Measurements from ENCODE around the gene VPS37B.

Gene VPS37B

GRCh38 chr12:122864894-122865253, 31.1 kb downstream of the VPS37B start:
- DNase-seq: no peak

DNA sequence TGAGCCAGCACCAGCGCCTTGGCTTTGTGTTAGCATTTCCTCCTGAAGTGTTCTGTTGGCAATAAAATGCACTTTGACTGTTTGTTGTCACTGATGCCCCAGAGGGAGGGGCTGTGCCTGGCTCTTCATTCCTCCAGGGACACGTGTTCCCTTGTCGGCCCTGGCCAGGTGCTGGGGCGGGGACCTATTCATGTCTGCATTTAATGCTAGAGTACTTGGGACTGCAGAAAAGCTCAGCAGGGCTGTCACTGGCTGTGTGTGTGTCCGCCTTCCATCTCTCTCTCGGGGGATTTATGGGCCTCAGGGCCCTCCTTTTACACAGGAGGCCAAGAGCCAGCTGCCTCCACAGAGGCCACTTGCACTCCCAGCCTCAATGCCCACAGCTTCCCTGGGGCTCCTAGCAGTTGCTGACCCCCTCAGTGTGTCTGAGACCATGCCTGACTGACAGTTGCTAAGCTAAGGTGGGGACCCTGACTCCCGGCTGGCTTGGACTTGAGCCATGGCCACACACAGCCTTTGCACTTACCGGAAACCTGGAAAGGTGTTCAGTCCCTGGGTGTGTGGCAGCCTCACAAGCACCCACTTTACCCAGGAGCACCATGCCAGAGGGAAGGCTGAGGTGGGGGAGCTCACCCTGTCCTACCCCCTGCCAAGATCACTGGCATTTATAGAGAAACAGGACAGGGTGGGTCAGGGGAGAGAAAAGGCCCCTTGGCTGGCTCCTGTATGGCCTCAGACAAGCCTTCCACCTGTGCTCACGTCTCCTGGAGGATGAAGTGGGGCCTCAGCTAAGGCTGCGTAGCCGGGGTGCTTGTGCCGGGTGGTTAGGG, 32.8 kb downstream of the VPS37B start:
- peak; percentile 61 for DNase-seq

- DNase-seq: no peak
These were observed 33.8 kb downstream of the VPS37B start for GRCh38 chr12:122862110-122862634.

GRCh38 chr12:122861587-122861970, 34.3 kb downstream of the VPS37B start:
- no peak for DNase-seq

GRCh38 chr12:122860854-122861586, 34.9 kb downstream of the VPS37B start:
- DNase-seq: no peak

DNA sequence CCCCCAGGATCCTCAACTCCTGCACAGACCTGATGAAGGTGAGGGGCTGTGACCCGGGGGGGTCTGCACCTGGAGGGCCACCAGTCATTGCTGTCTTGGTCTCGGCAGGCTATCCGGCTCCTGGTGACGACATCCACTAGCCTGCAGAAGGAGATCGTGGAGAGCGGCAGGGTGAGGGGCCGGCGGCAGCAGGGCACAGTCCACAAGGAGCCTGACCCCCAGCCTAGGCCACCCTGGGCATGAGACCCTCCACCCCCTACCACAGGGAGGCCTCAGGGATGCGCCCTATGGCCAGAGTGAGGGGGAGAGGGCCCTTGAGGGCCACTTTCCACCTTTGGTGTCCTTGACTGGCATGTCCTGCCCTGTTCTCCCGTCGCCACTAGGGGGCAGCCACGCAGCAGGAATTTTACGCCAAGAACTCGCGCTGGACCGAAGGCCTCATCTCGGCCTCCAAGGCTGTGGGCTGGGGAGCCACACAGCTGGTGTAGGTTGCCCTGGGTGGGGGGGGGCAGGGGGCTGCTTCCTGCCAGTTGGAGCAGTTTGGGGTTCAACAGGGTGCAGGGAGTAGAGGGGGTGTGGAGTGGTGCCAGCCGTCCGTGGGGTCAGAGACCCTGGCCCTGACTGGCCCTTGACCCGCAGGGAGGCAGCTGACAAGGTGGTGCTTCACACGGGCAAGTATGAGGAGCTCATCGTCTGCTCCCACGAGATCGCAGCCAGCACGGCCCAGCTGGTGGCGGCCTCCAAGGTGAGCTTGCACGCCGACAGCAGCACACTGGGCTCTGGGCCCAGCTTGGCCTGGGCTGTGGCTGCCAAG, 35.7 kb downstream of the VPS37B start:
- peak; percentile 21 for DNase-seq

GRCh38 chr12:122859303-122860039, 36.5 kb downstream of the VPS37B start:
- no peak for DNase-seq

GRCh38 chr12:122858591-122859302, 37.2 kb downstream of the VPS37B start:
- DNase-seq: no peak

DNA sequence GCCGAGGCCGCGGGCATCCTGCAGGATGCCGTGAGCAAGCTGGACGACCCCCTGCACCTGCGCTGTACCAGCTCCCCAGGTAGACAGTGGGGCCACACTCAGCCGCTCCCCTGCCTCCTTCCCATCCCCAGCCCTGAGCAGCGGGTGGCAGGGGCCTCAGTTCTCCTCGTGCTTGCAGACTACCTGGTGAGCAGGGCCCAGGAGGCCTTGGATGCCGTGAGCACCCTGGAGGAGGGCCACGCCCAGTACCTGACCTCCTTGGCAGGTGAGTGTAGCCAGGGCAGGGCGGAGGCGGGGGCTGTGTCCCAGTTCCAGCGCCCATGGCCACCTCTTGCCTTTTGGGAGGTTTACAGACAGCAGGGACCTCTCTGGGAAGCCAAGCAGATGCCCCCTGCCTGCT, 37.8 kb downstream of the VPS37B start:
- no peak for DNase-seq

DNA sequence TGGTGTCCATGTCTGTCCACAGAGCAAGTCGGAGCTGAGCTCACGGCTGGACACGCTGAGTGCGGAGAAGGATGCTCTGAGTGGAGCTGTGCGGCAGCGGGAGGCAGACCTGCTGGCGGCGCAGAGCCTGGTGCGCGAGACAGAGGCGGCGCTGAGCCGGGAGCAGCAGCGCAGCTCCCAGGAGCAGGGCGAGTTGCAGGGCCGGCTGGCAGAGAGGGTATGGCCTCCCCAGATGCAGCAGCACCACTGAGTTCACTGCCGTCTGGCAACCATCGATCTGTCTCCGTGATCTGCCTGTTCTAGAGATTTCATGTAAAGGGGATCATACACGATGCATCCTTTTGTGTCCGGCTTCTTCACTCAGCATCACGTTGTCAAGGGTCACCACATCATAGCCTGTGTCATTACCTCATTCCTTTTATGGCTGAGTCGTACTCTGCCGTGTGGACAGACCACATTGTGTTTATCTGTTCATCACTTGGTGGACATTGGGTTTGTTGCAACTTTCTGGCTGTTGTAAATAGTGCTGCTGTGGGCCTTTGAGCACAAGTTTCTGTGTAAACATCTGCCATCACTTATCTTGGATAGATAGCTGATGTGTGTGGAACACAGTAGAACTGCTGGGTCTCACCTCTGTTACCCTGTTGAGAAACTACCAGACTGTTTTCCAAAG, 38.8 kb downstream of the VPS37B start:
- DNase-seq: no peak

GRCh38 chr12:122855928-122856831, 39.7 kb downstream of the VPS37B start:
- DNase-seq: peak; percentile 47

- DNase-seq: no peak
These were observed 40.7 kb downstream of the VPS37B start for GRCh38 chr12:122855071-122855829.

DNA sequence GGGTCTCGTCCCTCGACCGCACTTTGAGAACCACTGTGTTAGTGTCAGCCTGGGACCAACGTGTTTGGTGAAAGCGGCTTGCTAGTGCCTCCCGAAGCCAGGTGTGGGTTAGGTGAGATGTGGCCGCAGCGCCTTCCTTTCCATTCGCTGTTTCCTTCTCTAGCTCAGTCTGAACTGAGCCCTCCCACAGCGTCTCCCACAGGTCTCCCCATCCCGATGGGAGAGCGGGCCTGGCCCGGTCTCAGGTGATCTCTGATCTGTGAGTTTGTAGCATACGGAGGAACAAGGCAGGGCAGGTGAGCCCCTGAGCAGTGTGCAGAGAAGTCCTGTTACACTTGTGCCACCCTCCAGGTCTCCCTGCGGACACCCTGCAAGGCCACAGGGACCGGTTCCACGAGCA, 41.4 kb downstream of the VPS37B start:
- no peak for DNase-seq

DNA sequence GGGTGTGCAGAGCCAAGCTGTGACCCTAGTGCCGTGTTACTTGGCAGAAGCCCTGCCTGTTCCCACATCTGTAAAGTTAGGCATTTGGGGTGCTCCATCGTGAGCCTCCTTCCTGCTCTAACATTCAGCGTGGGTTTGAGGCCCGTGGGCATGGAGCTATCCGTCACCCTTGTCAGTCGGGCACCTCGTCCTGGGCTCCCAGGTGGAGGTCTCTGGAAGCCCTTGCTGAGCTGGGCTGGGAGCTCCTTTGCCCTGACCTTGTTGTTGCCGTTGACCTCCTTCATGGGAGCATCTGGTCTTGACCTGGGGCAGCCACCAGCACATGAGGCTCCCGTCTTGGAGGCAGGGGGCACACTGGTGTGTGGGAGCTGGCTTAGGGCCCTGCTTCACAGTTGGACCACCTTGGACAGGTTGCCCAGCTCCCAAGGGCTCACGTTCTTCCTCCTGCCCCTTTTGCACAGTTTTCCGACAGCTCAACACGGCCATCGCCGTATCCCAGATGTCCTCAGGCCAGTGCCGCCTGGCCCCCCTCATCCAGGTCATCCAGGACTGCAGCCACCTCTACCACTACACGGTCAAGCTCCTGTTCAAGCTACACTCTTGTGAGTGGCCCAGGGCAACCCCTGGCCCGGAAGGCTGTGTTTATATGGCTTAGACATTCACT, 42.2 kb downstream of the VPS37B start:
- no peak for DNase-seq

DNA sequence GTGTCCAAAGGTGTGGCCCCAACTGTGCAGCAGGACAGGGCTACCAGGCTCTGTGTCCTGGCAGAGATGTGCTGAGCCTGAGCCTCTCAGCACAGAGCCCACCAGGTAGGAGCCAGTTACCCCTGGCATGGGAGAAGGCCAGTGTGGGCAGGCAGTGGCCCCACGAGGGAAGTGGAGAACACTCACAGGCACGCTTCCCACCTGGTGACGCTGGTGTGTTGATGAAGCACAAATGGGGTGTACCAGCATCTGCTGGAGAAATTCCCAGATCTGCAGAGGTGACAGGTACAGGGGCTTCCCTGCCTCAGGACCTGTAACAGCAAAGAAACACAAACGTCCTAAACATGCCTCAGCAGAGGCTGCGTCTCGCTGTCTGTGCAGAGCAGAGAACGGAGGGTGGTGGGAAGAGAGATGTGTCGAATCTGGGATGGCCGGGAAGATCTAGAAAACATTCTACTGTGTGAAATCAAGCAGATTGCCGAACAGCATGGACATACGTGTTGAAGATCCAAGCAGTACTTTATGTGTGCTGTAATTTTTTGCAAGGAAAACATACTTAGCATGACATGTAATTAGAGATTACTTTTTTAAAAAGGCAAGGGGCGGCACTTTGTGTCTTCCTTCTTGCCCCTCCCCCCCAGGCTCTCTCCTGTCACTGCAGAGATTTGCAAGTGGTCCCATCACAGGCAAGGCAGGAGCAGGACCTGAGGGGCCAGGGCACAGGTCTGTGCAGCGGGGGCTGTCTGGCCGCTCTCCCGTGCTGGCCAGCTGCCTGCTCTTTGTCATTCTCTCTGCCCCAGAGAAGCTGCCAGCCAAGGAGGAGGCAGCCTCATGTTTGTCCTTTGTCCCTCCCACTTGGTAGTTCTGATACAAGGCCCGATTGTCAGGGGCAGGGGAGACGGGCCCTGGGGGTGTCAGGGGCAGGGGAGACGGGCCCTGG, 43.3 kb downstream of the VPS37B start:
- DNase-seq: no peak

DNA sequence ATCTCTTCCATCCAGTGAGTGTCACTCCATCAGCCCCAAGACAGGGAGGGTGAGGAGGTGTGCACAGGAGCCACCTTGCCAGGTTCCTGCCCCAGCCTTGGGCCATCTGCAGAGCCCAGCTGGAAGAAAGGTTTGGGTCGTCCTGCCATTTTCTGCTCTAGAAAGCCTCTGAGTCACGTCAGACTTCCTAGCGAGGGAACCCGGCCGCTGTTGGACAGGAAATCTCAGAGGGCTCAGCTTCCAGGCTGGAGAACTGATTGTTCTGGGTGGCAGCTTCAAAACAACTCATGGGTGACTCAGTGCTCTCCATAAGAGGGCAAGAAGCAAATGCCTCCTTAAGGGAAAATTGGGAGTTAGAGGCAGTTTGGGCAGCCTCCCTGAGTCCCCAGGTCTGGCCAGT, 44.1 kb downstream of the VPS37B start:
- no peak for DNase-seq

DNA sequence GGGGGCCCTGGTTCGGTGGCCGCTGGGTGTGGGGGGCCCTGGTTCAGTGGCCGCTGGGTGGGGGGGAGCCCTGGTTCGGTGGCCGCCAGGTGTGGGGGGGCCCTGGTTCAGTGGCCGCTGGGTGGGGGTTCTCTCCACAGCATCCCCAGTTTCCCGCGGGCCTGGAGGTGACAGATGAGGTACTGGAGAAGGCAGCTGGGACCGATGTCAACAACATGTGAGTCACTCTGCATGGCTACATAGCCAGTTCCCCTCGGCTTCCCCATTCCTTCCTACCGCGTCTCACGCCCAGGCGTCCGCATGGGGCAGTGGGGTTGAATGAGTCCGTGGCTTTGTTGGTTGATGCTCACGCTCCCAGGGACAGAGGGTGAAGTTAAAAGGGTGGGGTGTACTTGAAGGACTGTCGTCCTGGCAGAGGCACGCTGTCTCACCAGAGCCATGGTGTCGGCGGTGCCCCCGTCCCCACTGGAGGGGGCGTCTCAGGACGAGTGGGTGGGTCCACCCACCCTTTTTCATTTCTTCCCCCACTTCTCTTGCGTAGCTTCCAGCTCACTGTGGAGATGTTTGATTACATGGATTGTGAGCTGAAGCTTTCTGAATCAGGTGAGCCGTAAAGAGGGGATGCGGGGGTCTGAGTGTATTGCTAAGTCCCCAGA, 45.1 kb downstream of the VPS37B start:
- no peak for DNase-seq
